Stimulated activated CD8-positive, alpha-beta memory T cell treated with anti-CD3 and anti-CD28 coated beads, Interleukin-15, amount 100 ng/mL, for 24 hours (primary cell): ENCODE results near the gene FARP2.
A peak's percentile ranks its signal among the peaks of the same experiment; 100 is the strongest.
"Not testable (repeated sequence)": the region's sequence is repeated elsewhere in the genome, so short reads cannot be mapped to it uniquely, and the experiment has no call there.

ENCODE experiments used
- DNase-seq: peaks from one replicate; pipeline ENCODE4 v3.0.0-alpha.2; 2020; ENCODE audit warnings: low read depth

The FARP2 gene

GRCh38 chr2:241408849-241409248 is 52.8 kb downstream of the FARP2 start:
- DNase-seq: no peak

GRCh38 chr2:241410739-241411176 is 54.7 kb downstream of the FARP2 start:
- no peak for DNase-seq

- no peak for DNase-seq
These were observed 56.1 kb downstream of the FARP2 start for GRCh38 chr2:241412144-241412543.

- not testable (repeated sequence) for DNase-seq
These were observed 57.4 kb downstream of the FARP2 start for GRCh38 chr2:241413501-241413900.

GRCh38 chr2:241413929-241414580 is 58.0 kb downstream of the FARP2 start:
- DNase-seq: no peak

GRCh38 chr2:241415196-241415595 is 59.1 kb downstream of the FARP2 start:
- DNase-seq: no peak

GRCh38 chr2:241417626-241418025 is 61.5 kb downstream of the FARP2 start:
- DNase-seq: no peak

GRCh38 chr2:241421330-241421729 is 65.2 kb downstream of the FARP2 start:
- DNase-seq: no peak

GRCh38 chr2:241421942-241422341 is 65.9 kb downstream of the FARP2 start:
- DNase-seq: not testable (repeated sequence)

GRCh38 chr2:241422350-241422749 is 66.3 kb downstream of the FARP2 start:
- DNase-seq: no peak

- not testable (repeated sequence) for DNase-seq
These were observed 67.4 kb downstream of the FARP2 start for GRCh38 chr2:241423489-241423888.

- no peak for DNase-seq
These were observed 69.3 kb downstream of the FARP2 start for GRCh38 chr2:241425368-241425767.

GRCh38 chr2:241430178-241430577 is 74.1 kb downstream of the FARP2 start:
- DNase-seq: no peak

GRCh38 chr2:241432824-241433448 is 76.9 kb downstream of the FARP2 start:
- no peak for DNase-seq

GRCh38 chr2:241437179-241437578 is 81.1 kb downstream of the FARP2 start:
- no peak for DNase-seq

GRCh38 chr2:241441492-241441891 is 85.4 kb downstream of the FARP2 start:
- no peak for DNase-seq

- peak; percentile 87 for DNase-seq
These were observed 87.6 kb downstream of the FARP2 start for GRCh38 chr2:241443486-241444223.

- DNase-seq: no peak
These were observed 89.3 kb downstream of the FARP2 start for GRCh38 chr2:241445426-241445825.

- DNase-seq: not testable (repeated sequence)
These were observed 94.0 kb downstream of the FARP2 start for GRCh38 chr2:241450092-241450491.

- DNase-seq: no peak
These were observed 95.9 kb downstream of the FARP2 start for GRCh38 chr2:241451840-241452506.

GRCh38 chr2:241453919-241454318 is 97.8 kb downstream of the FARP2 start:
- DNase-seq: not testable (repeated sequence)

- DNase-seq: no peak
These were observed 98.9 kb downstream of the FARP2 start for GRCh38 chr2:241454837-241455485.
